LNCaP clone FGC (cell line): Measurements from ENCODE around the gene RNFT2.

ENCODE experiments used
- DNase-seq: peaks from one replicate; pipeline ENCODE4 v3.0.0-alpha.2; 2011; ENCODE audit warnings: low read depth
- H3K4me3 ChIP-seq: 2 replicates; pipeline ENCODE4 v1.5.1; 2011; ENCODE audit warnings: mild to moderate bottlenecking, low read depth, low read length, control low read depth
- CTCF ChIP-seq: IDR thresholded peaks from 2 replicates; pipeline ENCODE4 v1.5.1; 2012; ENCODE audit warnings: mild to moderate bottlenecking; ENCODE audit not compliant: control insufficient read depth, insufficient read depth; ENCODE audit errors: extremely low read depth

The RNFT2 gene

GRCh38 chr12:116794725-116795124 is 56.6 kb downstream of the RNFT2 start:
- no peak overlapping the region for H3K4me3 ChIP-seq
- no peak for DNase-seq
- TF ChIP-seq CTCF: no peak

- no peak for TF ChIP-seq CTCF
- H3K4me3 ChIP-seq: no peak overlapping the region
- peak; percentile 77 for DNase-seq
Observed at GRCh38 chr12:116797885-116798284, 59.8 kb downstream of the RNFT2 start.

GRCh38 chr12:116798719-116799118 is 60.6 kb downstream of the RNFT2 start:
- TF ChIP-seq CTCF: no peak
- H3K4me3 ChIP-seq: no peak overlapping the region
- DNase-seq: no peak

- no peak for DNase-seq
- H3K4me3 ChIP-seq: no peak overlapping the region
- no peak for TF ChIP-seq CTCF
Observed at GRCh38 chr12:116799955-116800354, 61.8 kb downstream of the RNFT2 start.

- H3K4me3 ChIP-seq: no peak overlapping the region
- DNase-seq: no peak
- TF ChIP-seq CTCF: no peak
Observed at GRCh38 chr12:116800918-116801317, 62.8 kb downstream of the RNFT2 start.

- TF ChIP-seq CTCF: no peak
- H3K4me3 ChIP-seq: no peak overlapping the region
- no peak for DNase-seq
Observed at GRCh38 chr12:116802018-116802417, 63.9 kb downstream of the RNFT2 start.

- no peak for TF ChIP-seq CTCF
- H3K4me3 ChIP-seq: no peak overlapping the region
- DNase-seq: no peak
Observed at GRCh38 chr12:116803013-116803736, 65.1 kb downstream of the RNFT2 start.
